Measurements from ENCODE around the gene NUDT14. TPM values are rescaled to one million over a fixed set of nuclear protein-coding genes. Genes with fewer than 3 reads are reported as not detected.

NUDT14 gene
- total and polyA plus RNA-seq, 2 of the 8 experiments (the other 6 are each of a cell fraction or from before 2014, with no cell fraction given): 25.5 to 33.3 TPM

DNA sequence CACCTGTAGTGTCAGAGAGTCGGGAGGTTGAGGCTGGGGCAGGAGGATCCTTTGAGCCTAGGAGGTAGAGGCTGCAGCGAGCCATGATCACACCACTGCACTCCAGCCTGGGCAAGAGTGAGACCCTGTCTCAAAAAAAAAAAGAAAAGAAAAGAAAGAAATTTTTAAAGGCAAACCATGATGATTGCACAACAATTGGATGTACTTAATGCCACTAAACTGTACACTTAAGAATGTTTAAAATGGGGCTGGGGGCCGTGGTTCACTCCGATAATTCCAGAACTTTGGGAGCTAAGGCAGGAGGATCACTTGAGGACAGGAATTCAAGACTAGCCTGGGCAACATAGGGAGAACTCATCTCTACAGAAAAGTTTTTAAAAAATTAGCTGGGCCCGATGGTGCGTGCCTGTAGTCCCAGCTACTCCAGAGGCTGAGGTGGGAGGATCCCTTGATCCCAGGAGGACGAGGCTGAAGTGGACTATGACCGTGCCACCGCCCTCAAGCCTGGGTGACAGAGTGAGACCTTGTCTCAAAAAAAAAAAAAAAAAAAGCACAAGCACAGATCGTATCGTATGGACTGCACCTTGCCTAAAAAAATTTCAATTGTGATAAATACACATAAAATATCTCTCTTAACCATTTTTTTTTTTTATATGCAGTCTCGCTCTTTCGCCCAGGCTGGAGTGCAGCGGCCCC is 45.3 kb downstream of the NUDT14 start:
- Histone ChIP-seq H3K79me2 (ENCODE audit: control insufficient read depth in 1 of 2, insufficient read depth in 2 of 2, low read length in 2 of 2) (no peaks in the 10 kb centered on the region), H2BK120ac (replicated peaks; ENCODE audit: low read depth, low read length) (no peak overlapping the region), H4K20me1 (replicated peaks in 1 of 2; ENCODE audit: control insufficient read depth in 1 of 2, insufficient read depth in 2 of 2, low read length in 2 of 2) (no peaks in the 10 kb centered on the region), H2BK12ac (ENCODE audit: low read depth, low read length) (no peak overlapping the region), H2BK15ac (ENCODE audit: low read length) (no peak overlapping the region), H2AK5ac (ENCODE audit: low read depth, low read length) (no peak overlapping the region), H3K4me3 (ENCODE audit: extremely low read depth in 1 of 4, insufficient read depth in 2 of 4, low read depth in 3 of 4, low read length in 4 of 4) (no peak overlapping the region), H3K27ac (ENCODE audit: low read depth, low read length) (no peak overlapping the region), H4K91ac (replicated peaks; ENCODE audit: insufficient read length, low read length) (no peak overlapping the region), H3K18ac (ENCODE audit: extremely low read depth, low read length) (no peak overlapping the region), H2AFZ (ENCODE audit: low read length) (no peak overlapping the region), H2BK20ac (ENCODE audit: low read length) (no peak overlapping the region), H3K4me1 (replicated peaks in 1 of 4; ENCODE audit: control insufficient read depth in 3 of 4, insufficient read depth in 4 of 4, low read length in 3 of 4) (peaks cover 0 to 9% (median 0%) of the 10 kb centered on the region in 4 experiments; a peak in 3 of 7 replicates), H3K23ac (ENCODE audit: insufficient read length) (no peak overlapping the region), H3K4me2 (ENCODE audit: insufficient read depth in 1 of 2, low read depth in 2 of 2, low read length in 2 of 2) (no peak overlapping the region), H3K9me3 (ENCODE audit: insufficient read depth in 2 of 2, low read depth in 1 of 2, low read length in 1 of 2) (peaks cover 7 to 12% of the 10 kb centered on the region in 2 experiments), H3K14ac (ENCODE audit: insufficient read length) (no peak overlapping the region), H3K9ac (replicated peaks in 1 of 4; ENCODE audit: extremely low read depth in 1 of 4, low read depth in 3 of 4, low read length in 3 of 4) (no peak overlapping the region), H3K4ac (replicated peaks; ENCODE audit: insufficient read length, low read depth, low read length) (no peak overlapping the region), H3K79me1 (ENCODE audit: low read depth, low read length) (no peaks in the 10 kb centered on the region), H3K36me3 (ENCODE audit: control insufficient read depth in 2 of 4, insufficient read depth in 4 of 4, low read length in 3 of 4) (no peaks in the 10 kb centered on the region; a peak in 1 of 8 replicates), H2BK5ac (ENCODE audit: low read depth, low read length) (no peak overlapping the region), H4K8ac (ENCODE audit: extremely low read depth, insufficient read depth, low read length) (no peak overlapping the region), H3K56ac (replicated peaks; ENCODE audit: insufficient read length, low read depth, low read length) (no peak overlapping the region), H3K27me3 (replicated peaks in 1 of 4; ENCODE audit: control insufficient read depth in 3 of 4, extremely low read depth in 1 of 4, insufficient read depth in 3 of 4, low read length in 3 of 4) (no peaks in the 10 kb centered on the region), H4K5ac (ENCODE audit: insufficient read length, low read depth, low read length) (no peak overlapping the region), H3K23me2 (ENCODE audit: low read depth, low read length) (no peaks in the 10 kb centered on the region)
- FAIRE-seq (no peak), DNase-seq (ENCODE audit: low read depth in 1 of 2, low spot score in 2 of 2) (no peak)
- POLR2A ChIA-PET (ENCODE audit: partially characterized antibody): no interaction called here
- CTCF ChIA-PET (ENCODE audit: partially characterized antibody): interaction anchor here (0.7 to 2.1 kb wide), 5 partner anchors 9 to 216 kb away, joined by 3 to 8 read pairs (median 3); no protein-coding TSS in a partner anchor
- 88% methylated on average over 14 of the region's 14 CpGs; no CpG with 5 or more reads in 1 of the 2 experiments for WGBS, 2 experiments (ENCODE audit: extremely low coverage in 1 of 2, insufficient coverage in 1 of 2, insufficient read length in 1 of 2, insufficient replicate concordance in 2 of 2, low coverage in 1 of 2, low lambda C conversion rate in 2 of 2, missing lambda C conversion rate in 1 of 2)
- TF ChIP-seq EZH2 (IDR thresholded peaks at IDR 0.05; ENCODE audit: low read depth, low read length, severe bottlenecking) (no peak), EP300 (IDR thresholded peaks at IDR 0.05; ENCODE audit: borderline replicate concordance in 1 of 2, low read depth in 2 of 2, low read length in 2 of 2) (no peak), SIX5 (IDR thresholded peaks at IDR 0.05; ENCODE audit: low read depth, low read length) (no peak), CBX5 (IDR thresholded peaks at IDR 0.05; ENCODE audit: low read depth, low read length) (no peak), CREB1 (IDR thresholded peaks at IDR 0.05) (no peak), SP2 (IDR thresholded peaks at IDR 0.05; ENCODE audit: low read length) (no peak), KDM4A (IDR thresholded peaks at IDR 0.05; ENCODE audit: low read depth, low read length, severe bottlenecking) (no peak), RFX5 (IDR thresholded peaks at IDR 0.05; ENCODE audit: borderline replicate concordance, low read depth, low read length) (no peak), RAD21 (IDR thresholded peaks at IDR 0.05 in 1 of 2, conservative IDR thresholded peaks at IDR 0.05 in 1 of 2; ENCODE audit: low read depth in 2 of 2, low read length in 2 of 2) (no peak), KDM1A (IDR thresholded peaks at IDR 0.05; ENCODE audit: borderline replicate concordance, low read length) (no peak), FOSL1 (IDR thresholded peaks at IDR 0.05; ENCODE audit: insufficient read depth, low read depth, low read length) (no peak)
- TF ChIP-seq, protein P1, sequence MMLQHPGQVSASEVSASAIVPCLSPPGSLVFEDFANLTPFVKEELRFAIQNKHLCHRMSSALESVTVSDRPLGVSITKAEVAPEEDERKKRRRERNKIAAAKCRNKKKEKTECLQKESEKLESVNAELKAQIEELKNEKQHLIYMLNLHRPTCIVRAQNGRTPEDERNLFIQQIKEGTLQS (IDR thresholded peaks at IDR 0.05; ENCODE audit: insufficient read depth, low read depth, low read length): no peak
